ENCODE data around the gene GASK1A.

Gene GASK1A

GRCh38 chr3:43072361-43072760 is 93.2 kb downstream of the GASK1A start:
- no peak for DNase-seq

GRCh38 chr3:43073116-43073835 is 94.2 kb downstream of the GASK1A start:
- DNase-seq = no peak

GRCh38 chr3:43073836-43074220 is 94.7 kb downstream of the GASK1A start:
- DNase-seq = no peak

GRCh38 chr3:43074482-43074881 is 95.4 kb downstream of the GASK1A start:
- DNase-seq = no peak

- DNase-seq = no peak
Measured at GRCh38 chr3:43074901-43075689, 96.0 kb downstream of the GASK1A start.

- DNase-seq = no peak
Measured at GRCh38 chr3:43075904-43076661, 97.0 kb downstream of the GASK1A start.

GRCh38 chr3:43076857-43077256 is 97.7 kb downstream of the GASK1A start:
- no peak for DNase-seq

- no peak for DNase-seq
Measured at GRCh38 chr3:43077261-43077660, 98.2 kb downstream of the GASK1A start.

- DNase-seq = no peak
Measured at GRCh38 chr3:43077707-43078106, 98.6 kb downstream of the GASK1A start.

- DNase-seq = no peak
Measured at GRCh38 chr3:43079536-43080332, 100.6 kb downstream of the GASK1A start.

- DNase-seq = no peak
Measured at GRCh38 chr3:43080726-43081568, 101.8 kb downstream of the GASK1A start.

- no peak for DNase-seq
Measured at GRCh38 chr3:43081796-43082195, 102.7 kb downstream of the GASK1A start.

GRCh38 chr3:43082457-43082856 is 103.3 kb downstream of the GASK1A start:
- DNase-seq = no peak

- no peak for DNase-seq
Measured at GRCh38 chr3:43086460-43087165, 107.5 kb downstream of the GASK1A start.

- no peak for DNase-seq
Measured at GRCh38 chr3:43087249-43087776, 108.2 kb downstream of the GASK1A start.

GRCh38 chr3:43089081-43089480 is 110.0 kb downstream of the GASK1A start:
- no peak for DNase-seq

- DNase-seq = no peak
Measured at GRCh38 chr3:43090238-43090637, 111.1 kb downstream of the GASK1A start.

- no peak for DNase-seq
Measured at GRCh38 chr3:43091481-43091880, 112.4 kb downstream of the GASK1A start.

GRCh38 chr3:43093006-43093405 is 113.9 kb downstream of the GASK1A start:
- DNase-seq = no peak

- no peak for DNase-seq
Measured at GRCh38 chr3:43093974-43094373, 114.9 kb downstream of the GASK1A start.

GRCh38 chr3:43094381-43094780 is 115.3 kb downstream of the GASK1A start:
- DNase-seq = no peak
